GM12891 (cell line): ENCODE measurements around the gene CARD8.
A peak's percentile ranks its signal among the peaks of the same experiment; 100 is the strongest.

Experiments used
- DNase-seq: peaks from one replicate; pipeline ENCODE4 v3.0.0; 2011; ENCODE audit warnings: low spot score; ENCODE audit not compliant: insufficient read length
- FAIRE-seq: peaks from 2 replicates; lab custom pipeline; 2011; peaks lifted over from hg19 to GRCh38; lab: Jason Lieb, UNC
- PAX5 ChIP-seq: IDR thresholded peaks from 2 replicates; pipeline ENCODE4 v1.6.1; 2011; ENCODE audit warnings: low read length, moderate library complexity, mild to moderate bottlenecking; ENCODE audit not compliant: insufficient read depth, severe bottlenecking
- POLR2A ChIP-seq: IDR thresholded peaks from 2 replicates; pipeline ENCODE4 v1.6.1; 2011; ENCODE audit warnings: low read depth, low read length, control low read depth
- POLR2AphosphoS5 ChIP-seq: IDR thresholded peaks from 2 replicates; pipeline ENCODE4 v1.6.1; 2011; ENCODE audit warnings: low read depth, low read length, control low read depth
- POU2F2 ChIP-seq: IDR thresholded peaks from 2 replicates; pipeline ENCODE4 v1.6.1; 2011; ENCODE audit warnings: low read depth, mild to moderate bottlenecking, control low read depth, low read length, moderate library complexity
- SPI1 ChIP-seq: IDR thresholded peaks from 2 replicates; pipeline ENCODE4 v1.6.1; 2011; ENCODE audit warnings: low read depth, low read length, control low read depth
- TAF1 ChIP-seq: IDR thresholded peaks from 2 replicates; pipeline ENCODE4 v1.6.1; 2011; ENCODE audit warnings: low read depth, low read length, control low read depth

The CARD8 gene

DNA sequence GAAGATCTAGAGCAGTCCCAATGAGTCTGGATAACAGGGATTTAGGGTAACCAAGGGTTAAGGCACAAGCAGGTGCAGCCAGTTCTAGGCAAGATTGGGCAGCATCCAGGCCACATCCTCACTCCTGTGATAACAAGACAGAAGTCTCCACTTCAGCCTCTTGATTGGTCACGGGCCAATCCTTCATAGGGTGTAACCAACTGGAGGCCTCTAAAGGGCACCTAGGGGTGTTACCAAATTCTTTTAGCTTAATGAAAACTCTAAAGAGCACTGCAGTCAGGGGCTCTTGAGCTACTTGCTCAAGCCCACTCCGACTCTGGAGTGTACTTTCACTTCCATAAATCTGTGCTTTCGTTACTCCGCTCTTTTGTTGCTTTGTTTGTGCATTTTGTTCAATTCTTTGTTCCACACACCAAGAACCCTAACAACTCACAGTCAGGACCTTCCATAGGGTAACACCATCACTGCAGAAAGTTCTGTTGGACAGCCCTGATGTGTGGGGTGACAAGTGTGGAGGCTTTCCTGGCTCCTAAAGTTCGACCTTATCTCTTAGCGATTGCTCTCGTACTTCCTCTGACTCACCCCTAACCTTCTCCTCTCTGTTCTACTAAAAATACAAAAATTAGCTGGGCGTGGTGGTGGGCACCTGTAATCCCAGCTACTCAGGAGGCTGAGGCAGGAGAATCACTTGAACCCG is 49.2 kb downstream of the CARD8 start:
- TF ChIP-seq POLR2A (no peak), SPI1 (no peak), POU2F2 (no peak), POLR2AphosphoS5 (no peak), PAX5 (no peak), TAF1 (no peak)
- no peak for DNase-seq
- no peak for FAIRE-seq

DNA sequence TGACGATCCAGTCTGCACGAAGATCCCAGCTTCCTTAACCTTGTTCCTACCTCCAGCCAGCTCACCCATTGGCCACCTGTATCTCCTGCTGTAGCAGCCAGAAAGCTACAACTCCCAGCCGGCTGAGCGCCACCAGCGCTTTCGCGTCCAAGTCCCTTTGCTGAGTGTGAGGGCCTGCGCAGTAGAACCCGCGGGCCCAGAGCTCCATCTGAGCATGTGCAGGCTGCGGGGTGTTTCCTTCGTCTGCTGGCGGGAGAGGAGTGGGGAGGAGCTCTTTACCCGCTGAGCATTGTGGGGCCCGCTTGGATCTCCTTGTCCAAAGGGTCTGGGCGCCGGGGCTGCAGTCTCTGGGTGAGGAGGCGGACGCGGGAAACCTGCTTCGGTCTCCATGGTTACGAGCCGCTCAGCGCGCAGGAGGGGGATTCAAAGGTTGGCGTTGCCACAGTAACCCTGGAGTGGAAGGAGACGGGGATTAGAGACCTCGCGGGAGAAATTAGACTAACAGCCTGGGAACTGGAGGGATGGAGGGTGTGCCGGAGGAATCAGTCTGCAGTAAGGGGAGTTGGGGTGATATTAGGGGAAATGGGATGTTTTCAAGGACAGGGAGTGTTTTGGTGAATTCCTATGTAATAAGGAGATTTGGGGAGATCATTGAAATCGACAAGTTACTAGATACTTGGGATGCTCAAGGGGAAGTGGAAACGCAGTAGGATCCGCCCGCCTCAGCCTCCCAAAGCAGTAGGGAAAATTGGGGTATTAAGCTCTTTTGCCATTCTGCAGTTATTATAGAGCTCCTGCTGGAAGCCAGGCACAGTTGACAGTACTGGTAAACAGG is 51.7 kb downstream of the CARD8 start:
- peak; percentile 66 for TF ChIP-seq POU2F2
- peak; percentile 81; the same call in 1 of the 2 replicates for TF ChIP-seq TAF1
- peak; percentile 86 for TF ChIP-seq POLR2AphosphoS5
- TF ChIP-seq POLR2A = peak; percentile 82
- TF ChIP-seq SPI1 = peak; percentile 42; the same call in 1 of the 2 replicates
- no peak for TF ChIP-seq PAX5
- FAIRE-seq (peak; percentile 98), DNase-seq (peak; percentile 89)

DNA sequence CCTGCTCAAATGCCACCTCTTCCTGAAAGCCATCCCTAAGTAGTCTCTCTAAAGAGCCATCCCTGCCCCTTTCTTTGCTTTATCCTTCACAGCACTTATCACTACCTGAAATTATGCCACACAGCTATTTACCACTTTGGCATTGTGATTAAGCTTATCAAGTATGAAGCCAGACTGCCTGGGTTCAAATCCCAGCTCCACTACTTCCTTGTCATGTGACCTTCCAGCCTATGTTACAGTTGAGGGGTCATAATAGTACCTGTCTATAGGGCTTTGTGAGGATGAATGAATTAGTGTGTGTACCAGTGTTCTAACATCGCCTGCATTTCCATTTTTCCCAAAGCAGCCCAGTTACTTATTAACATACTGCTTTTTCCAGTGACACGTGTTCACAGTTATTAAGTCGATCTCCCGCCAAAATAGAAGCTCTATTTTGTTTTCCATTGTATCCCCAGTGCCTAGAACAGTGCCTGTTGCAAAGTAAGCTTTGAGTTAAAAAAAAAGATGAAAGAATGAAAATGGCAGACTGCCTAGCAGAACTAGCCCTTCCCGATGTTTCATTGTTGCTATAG is 52.4 kb downstream of the CARD8 start:
- FAIRE-seq (no peak), DNase-seq (no peak)
- TF ChIP-seq POLR2A (no peak), POU2F2 (no peak), TAF1 (no peak), PAX5 (no peak), SPI1 (no peak), POLR2AphosphoS5 (no peak)

DNA sequence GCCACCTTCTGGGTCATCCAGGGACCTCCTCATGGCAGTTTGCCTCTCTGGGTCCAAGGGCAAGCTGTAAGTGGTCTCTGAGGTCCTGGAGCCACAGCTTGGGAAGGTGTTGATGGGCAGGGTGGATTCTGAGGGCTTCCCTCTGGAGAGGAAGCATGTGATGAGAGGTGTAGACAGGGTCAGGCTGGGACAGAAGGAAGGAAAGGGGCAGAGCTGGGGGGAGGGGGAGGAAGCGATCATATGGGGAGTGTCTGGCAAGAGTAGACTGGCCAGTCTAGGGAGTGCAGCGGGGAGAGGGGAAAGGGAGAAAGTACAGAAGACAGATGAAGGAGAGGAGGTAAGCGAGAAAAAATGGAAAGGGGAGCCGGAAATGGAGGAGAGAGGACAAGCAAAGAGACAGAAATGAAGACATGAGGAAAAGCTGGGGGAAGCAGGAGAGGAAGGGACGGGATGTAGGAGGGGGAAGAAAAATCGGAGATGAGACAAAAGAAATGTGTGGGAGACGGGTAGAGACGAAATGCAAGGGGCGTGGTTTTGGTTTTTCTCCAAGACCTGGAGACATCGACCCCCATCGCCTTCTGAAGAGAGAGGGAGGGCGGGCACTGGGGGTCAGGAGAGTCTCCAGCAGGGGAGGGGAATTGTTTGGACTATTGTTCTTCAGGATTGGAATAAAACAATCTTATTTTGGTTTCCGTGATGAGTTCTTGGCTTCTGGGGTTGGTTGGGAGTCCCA is 58.6 kb downstream of the CARD8 start:
- no peak for TF ChIP-seq POLR2AphosphoS5
- no peak for TF ChIP-seq POU2F2
- no peak for TF ChIP-seq POLR2A
- no peak for TF ChIP-seq TAF1
- no peak for TF ChIP-seq PAX5
- TF ChIP-seq SPI1 = no peak
- DNase-seq (no peak), FAIRE-seq (no peak)

DNA sequence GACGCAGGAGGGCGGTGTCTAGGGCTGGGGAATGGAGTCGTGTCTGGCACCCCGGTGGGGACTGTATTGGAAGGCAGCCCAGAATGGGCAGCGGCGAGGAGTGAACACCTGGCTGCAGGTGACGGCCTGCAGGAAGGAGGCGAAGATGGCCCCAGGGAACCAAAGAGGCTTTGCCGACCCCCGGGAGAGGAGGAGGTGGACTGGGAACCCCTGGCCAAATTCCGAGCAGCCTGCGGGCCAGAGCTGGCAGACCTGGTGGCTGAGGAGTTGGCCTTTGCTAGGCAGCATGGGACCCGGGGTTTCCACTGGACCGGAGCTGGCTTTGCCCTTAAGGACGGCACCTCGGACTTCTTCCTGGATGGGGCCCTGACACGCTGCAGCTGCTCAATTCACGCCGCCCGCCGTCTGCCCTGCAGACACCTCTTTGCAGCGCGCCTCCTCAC is 59.4 kb downstream of the CARD8 start:
- FAIRE-seq (no peak), DNase-seq (no peak)
- TF ChIP-seq SPI1 (no peak), POLR2A (no peak), POLR2AphosphoS5 (no peak), POU2F2 (no peak), TAF1 (no peak)

DNA sequence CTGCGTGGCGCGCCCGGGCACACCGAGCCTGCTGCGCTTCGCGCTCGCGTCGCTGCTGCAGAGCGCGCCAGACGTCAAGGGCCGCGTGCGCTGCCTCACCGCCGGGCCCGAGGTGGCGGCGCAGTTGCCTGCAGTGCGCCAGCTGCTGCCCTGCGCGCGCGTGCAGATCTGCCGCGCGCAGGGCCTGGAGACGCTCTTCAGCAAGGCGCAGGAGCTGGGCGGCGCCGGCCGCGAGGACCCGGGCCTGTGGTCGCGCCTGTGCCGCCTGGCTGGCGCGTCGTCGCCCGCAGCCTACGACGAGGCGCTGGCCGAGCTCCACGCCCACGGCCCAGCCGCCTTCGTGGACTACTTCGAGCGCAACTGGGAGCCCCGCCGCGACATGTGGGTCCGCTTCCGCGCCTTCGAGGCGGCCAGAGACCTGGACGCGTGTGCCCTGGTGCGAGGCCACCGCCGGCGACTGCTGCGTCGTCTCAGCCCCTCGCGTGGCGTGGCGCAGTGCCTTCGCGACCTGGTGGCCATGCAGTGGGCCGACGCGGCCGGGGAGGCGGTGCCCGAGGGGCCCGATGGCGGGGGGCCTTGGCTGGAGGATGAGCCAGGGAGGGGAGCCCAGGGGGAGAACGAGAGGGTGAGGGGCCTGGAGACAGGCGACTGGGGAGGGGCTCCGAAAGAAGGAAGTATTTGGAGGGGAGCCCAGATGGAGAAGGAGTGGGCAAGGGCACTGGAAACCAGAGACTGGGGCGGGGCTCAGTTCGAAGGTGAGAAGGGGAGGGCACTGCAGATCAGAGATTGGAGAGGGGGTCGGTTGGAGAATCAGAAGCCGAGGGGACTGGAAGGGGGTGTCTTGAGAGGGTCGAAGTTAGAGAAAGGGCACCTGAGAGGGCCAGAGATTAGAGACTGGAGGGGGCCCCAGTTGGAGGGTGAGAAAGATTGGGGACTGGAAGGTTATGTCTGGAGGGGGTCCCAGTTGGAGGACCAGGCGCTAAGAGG is 60.6 kb downstream of the CARD8 start:
- DNase-seq = no peak
- FAIRE-seq = no peak

DNA sequence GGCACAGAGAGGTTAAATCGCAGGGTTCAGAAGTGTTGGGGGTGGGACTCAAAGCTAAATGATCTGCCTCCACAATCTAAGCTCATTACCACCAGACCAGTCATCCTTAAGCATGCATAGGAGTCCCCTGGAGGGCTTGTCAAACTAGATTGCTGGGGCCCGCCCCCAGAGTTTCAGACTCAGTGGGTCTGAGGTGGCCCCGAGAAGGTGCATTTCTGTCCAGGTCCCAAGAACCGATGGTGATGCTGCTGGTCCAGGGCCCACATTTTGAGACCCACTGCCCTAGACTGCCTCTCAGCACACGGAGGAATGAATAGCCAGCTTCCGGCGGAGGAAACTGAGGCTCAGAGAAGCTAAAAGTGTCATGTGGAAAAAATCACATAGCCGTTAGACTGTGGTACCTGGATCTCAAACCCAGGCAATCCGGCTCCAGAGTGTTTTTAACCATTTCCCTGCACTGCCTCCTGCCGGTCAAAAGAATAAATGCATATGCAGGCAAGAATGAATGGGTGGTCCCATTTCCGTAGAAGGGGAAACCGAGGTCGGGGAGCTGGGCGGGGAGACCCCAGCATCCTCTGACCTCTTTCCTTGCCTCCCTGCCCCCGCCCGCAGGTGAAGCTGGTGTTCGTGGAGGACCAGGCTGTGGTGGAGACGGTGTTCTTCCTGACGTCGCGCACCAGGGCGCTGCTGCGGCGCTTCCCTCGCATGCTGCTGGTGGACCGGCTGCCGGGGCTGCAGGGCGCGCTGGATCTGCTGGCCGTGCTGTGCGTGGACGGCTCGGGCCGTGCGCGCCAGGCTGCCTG is 61.5 kb downstream of the CARD8 start:
- FAIRE-seq (no peak), DNase-seq (no peak)
- no peak for TF ChIP-seq PAX5
- TF ChIP-seq POU2F2 = peak; percentile 64; the same call in 1 of the 2 replicates

More for the DNA sequence above, 60.6 kb downstream of the CARD8 start:
- TF ChIP-seq POLR2AphosphoS5 = no peak
- TF ChIP-seq PAX5 = no peak
- no peak for TF ChIP-seq POLR2A
- no peak for TF ChIP-seq POU2F2
- TF ChIP-seq TAF1 = no peak
- no peak for TF ChIP-seq SPI1

DNA sequence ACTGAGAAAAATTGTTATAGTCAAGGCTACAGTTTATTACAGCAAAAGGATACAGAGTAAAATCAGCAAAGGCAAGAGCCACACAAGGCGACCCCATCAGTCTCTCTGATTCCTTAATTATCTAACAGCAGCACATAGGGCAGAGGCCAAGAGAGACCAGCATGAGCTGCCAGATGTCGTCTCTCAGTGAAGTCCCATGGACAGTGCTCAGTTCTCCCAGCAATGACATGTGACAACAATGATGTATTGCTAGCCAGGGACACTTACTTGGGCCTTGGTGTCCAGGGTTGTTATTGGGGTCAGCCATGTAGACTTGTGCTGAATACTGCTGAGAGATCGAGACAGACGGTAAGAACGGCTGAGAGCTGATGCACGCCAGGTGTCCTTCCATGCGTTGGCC is 63.0 kb downstream of the CARD8 start:
- FAIRE-seq = no peak
- TF ChIP-seq POLR2A (no peak), POU2F2 (no peak), POLR2AphosphoS5 (no peak), TAF1 (no peak), PAX5 (no peak), SPI1 (no peak)
- DNase-seq = no peak
